ENCODE measurements around the gene ASIC1. TPM values are rescaled to one million over a fixed set of nuclear protein-coding genes. Genes with fewer than 3 reads are reported as not detected.

Gene ASIC1
- total and polyA plus RNA-seq, 2 of the 13 experiments (the other 11 are each of a cell fraction or from before 2014, with no cell fraction given), result 0.44 to 1.5 TPM

DNA sequence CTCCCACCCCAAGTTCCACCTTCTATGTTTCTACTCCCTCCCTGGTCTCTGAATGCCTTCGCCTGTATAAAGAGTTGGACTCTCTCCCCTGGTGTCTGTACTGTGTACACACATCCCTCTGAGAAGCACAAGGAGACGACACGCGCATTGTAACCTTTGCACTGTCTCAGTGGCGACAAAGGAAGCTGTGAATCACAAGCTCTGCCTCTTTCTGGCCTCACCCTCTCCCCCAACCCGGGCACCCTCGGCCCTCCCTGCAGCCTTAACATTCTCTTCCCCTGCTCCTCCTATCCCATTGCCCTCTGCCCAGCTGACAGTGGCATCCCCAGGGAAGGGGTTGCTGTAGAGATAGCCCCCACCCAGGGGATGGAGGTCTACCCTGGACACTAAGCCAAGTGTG is 25.2 kb downstream of the ASIC1 start (continued):
- peak; percentile 56; the same call in 1 of the 2 replicates for TF ChIP-seq DRAP1 (CRISPR knock-in tag; IDR thresholded peaks at IDR 0.05)
- TF ChIP-seq ZNF598 (CRISPR knock-in tag; IDR thresholded peaks at IDR 0.05; ENCODE audit: borderline replicate concordance), result no peak
- TF ChIP-seq BCLAF1 (IDR thresholded peaks at IDR 0.05), result no peak
- no peak for TF ChIP-seq JUND (CRISPR knock-in tag; IDR thresholded peaks at IDR 0.05)
- TF ChIP-seq, protein P1, sequence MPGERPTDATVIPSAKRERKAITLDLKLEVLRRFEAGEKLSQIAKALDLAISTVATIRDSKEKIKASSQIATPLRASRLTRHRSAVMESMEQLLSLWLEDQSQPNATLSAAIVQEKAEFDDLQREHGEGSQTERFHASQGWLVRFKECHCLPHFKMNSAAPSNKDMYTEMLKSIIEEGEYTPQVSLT (CRISPR knock-in tag; IDR thresholded peaks at IDR 0.05; ENCODE audit: borderline replicate concordance, low read depth), result no peak
- no peak for TF ChIP-seq ZBTB42 (CRISPR knock-in tag; IDR thresholded peaks at IDR 0.05)
- TF ChIP-seq BRD4 (CRISPR knock-in tag; IDR thresholded peaks at IDR 0.05), result no peak
- peak; percentile 75; the same call in 1 of the 3 replicates for TF ChIP-seq MXI1 (IDR thresholded peaks at IDR 0.05; ENCODE audit: borderline replicate concordance, low read depth, low read length)
- no peak for TF ChIP-seq CCDC6 (CRISPR knock-in tag; IDR thresholded peaks at IDR 0.05)
- TF ChIP-seq, protein P2, sequence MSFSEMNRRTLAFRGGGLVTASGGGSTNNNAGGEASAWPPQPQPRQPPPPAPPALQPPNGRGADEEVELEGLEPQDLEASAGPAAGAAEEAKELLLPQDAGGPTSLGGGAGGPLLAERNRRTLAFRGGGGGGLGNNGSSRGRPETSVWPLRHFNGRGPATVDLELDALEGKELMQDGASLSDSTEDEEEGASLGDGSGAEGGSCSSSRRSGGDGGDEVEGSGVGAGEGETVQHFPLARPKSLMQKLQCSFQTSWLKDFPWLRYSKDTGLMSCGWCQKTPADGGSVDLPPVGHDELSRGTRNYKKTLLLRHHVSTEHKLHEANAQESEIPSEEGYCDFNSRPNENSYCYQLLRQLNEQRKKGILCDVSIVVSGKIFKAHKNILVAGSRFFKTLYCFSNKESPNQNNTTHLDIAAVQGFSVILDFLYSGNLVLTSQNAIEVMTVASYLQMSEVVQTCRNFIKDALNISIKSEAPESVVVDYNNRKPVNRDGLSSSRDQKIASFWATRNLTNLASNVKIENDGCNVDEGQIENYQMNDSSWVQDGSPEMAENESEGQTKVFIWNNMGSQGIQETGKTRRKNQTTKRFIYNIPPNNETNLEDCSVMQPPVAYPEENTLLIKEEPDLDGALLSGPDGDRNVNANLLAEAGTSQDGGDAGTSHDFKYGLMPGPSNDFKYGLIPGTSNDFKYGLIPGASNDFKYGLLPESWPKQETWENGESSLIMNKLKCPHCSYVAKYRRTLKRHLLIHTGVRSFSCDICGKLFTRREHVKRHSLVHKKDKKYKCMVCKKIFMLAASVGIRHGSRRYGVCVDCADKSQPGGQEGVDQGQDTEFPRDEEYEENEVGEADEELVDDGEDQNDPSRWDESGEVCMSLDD (CRISPR knock-in tag; IDR thresholded peaks at IDR 0.05; ENCODE audit: borderline replicate concordance), result no peak
- TF ChIP-seq ZNF207 (IDR thresholded peaks at IDR 0.05; ENCODE audit: borderline replicate concordance), result no peak
- no peak for TF ChIP-seq ZNF138 (CRISPR knock-in tag; IDR thresholded peaks at IDR 0.05; ENCODE audit: low read depth)
- no peak for TF ChIP-seq ATF3 (CRISPR knock-in tag; IDR thresholded peaks at IDR 0.05)
- no peak for TF ChIP-seq KLF6 (CRISPR knock-in tag; IDR thresholded peaks at IDR 0.05)
- no peak for TF ChIP-seq ZMYM4 (CRISPR knock-in tag; IDR thresholded peaks at IDR 0.05)
- TF ChIP-seq, protein P3, sequence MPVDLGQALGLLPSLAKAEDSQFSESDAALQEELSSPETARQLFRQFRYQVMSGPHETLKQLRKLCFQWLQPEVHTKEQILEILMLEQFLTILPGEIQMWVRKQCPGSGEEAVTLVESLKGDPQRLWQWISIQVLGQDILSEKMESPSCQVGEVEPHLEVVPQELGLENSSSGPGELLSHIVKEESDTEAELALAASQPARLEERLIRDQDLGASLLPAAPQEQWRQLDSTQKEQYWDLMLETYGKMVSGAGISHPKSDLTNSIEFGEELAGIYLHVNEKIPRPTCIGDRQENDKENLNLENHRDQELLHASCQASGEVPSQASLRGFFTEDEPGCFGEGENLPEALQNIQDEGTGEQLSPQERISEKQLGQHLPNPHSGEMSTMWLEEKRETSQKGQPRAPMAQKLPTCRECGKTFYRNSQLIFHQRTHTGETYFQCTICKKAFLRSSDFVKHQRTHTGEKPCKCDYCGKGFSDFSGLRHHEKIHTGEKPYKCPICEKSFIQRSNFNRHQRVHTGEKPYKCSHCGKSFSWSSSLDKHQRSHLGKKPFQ (CRISPR knock-in tag; IDR thresholded peaks at IDR 0.05; ENCODE audit: insufficient replicate concordance), result no peak
- no peak for TF ChIP-seq ZBTB43 (CRISPR knock-in tag; conservative IDR thresholded peaks at IDR 0.05)
- TF ChIP-seq HNRNPL (IDR thresholded peaks at IDR 0.05; ENCODE audit: low read depth, low read length), result no peak
- TF ChIP-seq ARNT2 (CRISPR knock-in tag; IDR thresholded peaks at IDR 0.05; ENCODE audit: low read depth), result no peak
- no peak for TF ChIP-seq ZNF17 (CRISPR knock-in tag; IDR thresholded peaks at IDR 0.05)
- no peak for TF ChIP-seq ZNF354B (CRISPR knock-in tag; IDR thresholded peaks at IDR 0.05)

Measured in HepG2 (cell line).